BLaER1 (cell line): ENCODE measurements around the gene TOPBP1.
"Not testable (repeated sequence)": the region's sequence is repeated elsewhere in the genome, so short reads cannot be mapped to it uniquely, and the experiment has no call there.

Experiments used
- H3K27ac ChIP-seq: shearing (Covaris generic); formaldehyde crosslinking; 2 replicates; pipeline ENCODE4 v1.8.1; 2022
- H3K27me3 ChIP-seq: shearing (Covaris generic); formaldehyde crosslinking; 2 replicates; pipeline ENCODE4 v1.8.1; 2022
- H3K36me3 ChIP-seq: shearing (Covaris generic); formaldehyde crosslinking; 2 replicates; pipeline ENCODE4 v1.8.1; 2022
- H3K4me1 ChIP-seq: shearing (Covaris generic); formaldehyde crosslinking; 2 replicates; pipeline ENCODE4 v1.8.1; 2022
- H3K4me2 ChIP-seq: shearing (Covaris generic); formaldehyde crosslinking; 2 replicates; pipeline ENCODE4 v1.8.1; 2022
- H3K4me3 ChIP-seq: shearing (Covaris generic); formaldehyde crosslinking; 2 replicates; pipeline ENCODE4 v1.8.1; 2022
- H3K9ac ChIP-seq: shearing (Covaris generic); formaldehyde crosslinking; 2 replicates; pipeline ENCODE4 v1.8.1; 2022
- H3K9me3 ChIP-seq: shearing (Covaris generic); formaldehyde crosslinking; 2 replicates; pipeline ENCODE4 v1.8.1; 2022
- H4K20me1 ChIP-seq: shearing (Covaris generic); formaldehyde crosslinking; 2 replicates; pipeline ENCODE4 v1.8.1; 2022
- Cebpa-rat ChIP-seq: shearing (Covaris generic); IDR thresholded peaks from 2 replicates; pipeline ENCODE4 v1.8.1; 2022

TOPBP1 gene

GRCh38 chr3:133561679-133562078 is 100.1 kb downstream of the TOPBP1 start:
- H3K4me3 ChIP-seq: no peak overlapping the region
- peaks cover 1% of the 10 kb centered on the region; the same call in 1 of the 2 replicates for H3K4me1 ChIP-seq
- no peaks in the 10 kb centered on the region for H4K20me1 ChIP-seq
- no peak for TF ChIP-seq Cebpa-rat
- no peak overlapping the region for H3K4me2 ChIP-seq
- H3K9me3 ChIP-seq: peaks cover 10% of the 10 kb centered on the region
- no peaks in the 10 kb centered on the region for H3K36me3 ChIP-seq
- no peaks in the 10 kb centered on the region for H3K27me3 ChIP-seq
- H3K9ac ChIP-seq: no peak overlapping the region
- H3K27ac ChIP-seq: no peak overlapping the region

- H3K4me2 ChIP-seq: not testable (repeated sequence)
Measured at GRCh38 chr3:133551589-133551988, 110.2 kb downstream of the TOPBP1 start.

More at GRCh38 chr3:133551589-133551988, 110.2 kb downstream of the TOPBP1 start:
- H3K4me1 ChIP-seq, H3K27ac ChIP-seq, H3K4me3 ChIP-seq, H3K9me3 ChIP-seq, H3K27me3 ChIP-seq, H3K9ac ChIP-seq, H4K20me1 ChIP-seq, H3K36me3 ChIP-seq: not testable (repeated sequence)
